CD4-positive, CD25-positive, alpha-beta regulatory T cell (primary cell): ENCODE measurements around the gene UMAD1. TPM values are rescaled to one million over a fixed set of nuclear protein-coding genes. Genes with fewer than 3 reads are reported as not detected.

Experiments
- ATAC-seq, 2 donors: fragments of 150-1000 bp; cut with Tn5 transposase; one replicate each; pipeline ENCODE4 v1.10.0; 2021; ENCODE audit warnings: low read depth in 2 of 2, moderate number of reproducible peaks in 2 of 2, moderate library complexity in 1 of 2
- DNase-seq, 3 donors: peaks; one replicate each; pipeline versions ENCODE4 v3.0.0 to v3.0.0-alpha.2; 2012 to 2022; ENCODE audit warnings: mixed read lengths in 1 of 3
- H3K27ac ChIP-seq: one replicate; pipeline ENCODE4 v1.7.0; 2013; ENCODE audit warnings: mild to moderate bottlenecking, low read length; ENCODE audit not compliant: insufficient read depth, poor library complexity, severe bottlenecking
- H3K27me3 ChIP-seq: one replicate; pipeline ENCODE4 v1.7.0; 2013; ENCODE audit warnings: low read length; ENCODE audit not compliant: control insufficient read depth, insufficient read depth
- H3K36me3 ChIP-seq: one replicate; pipeline ENCODE4 v1.7.0; 2013; ENCODE audit warnings: mild to moderate bottlenecking, low read length, moderate library complexity; ENCODE audit not compliant: control insufficient read depth, insufficient read depth
- H3K4me1 ChIP-seq: 2 replicates; pipeline ENCODE4 v1.7.0; 2013; ENCODE audit warnings: mild to moderate bottlenecking, low read length; ENCODE audit not compliant: insufficient read depth, control insufficient read depth, poor library complexity, severe bottlenecking
- H3K4me3 ChIP-seq: one replicate; pipeline ENCODE4 v1.7.0; 2013; ENCODE audit warnings: low read depth, mild to moderate bottlenecking, low read length, moderate library complexity
- H3K9me3 ChIP-seq, 2 experiments: 1 replicate in 1 of 2; 2 replicates in 1 of 2; pipeline ENCODE4 v1.7.0; 2013; ENCODE audit warnings: low read length in 2 of 2, mild to moderate bottlenecking in 1 of 2, moderate library complexity in 1 of 2; ENCODE audit not compliant: control insufficient read depth in 2 of 2
- H3K27ac Mint-ChIP-seq, 3 donors: one replicate each; pipeline ENCODE4 v1.8.0; 2020 to 2022; ENCODE audit warnings: mild to moderate bottlenecking in 3 of 3, mixed read lengths in 3 of 3, moderate library complexity in 2 of 3
- H3K27me3 Mint-ChIP-seq: one replicate; pipeline ENCODE4 v1.8.0; 2022; ENCODE audit warnings: mild to moderate bottlenecking, mixed read lengths
- H3K36me3 Mint-ChIP-seq: one replicate; pipeline ENCODE4 v1.8.0; 2020; ENCODE audit warnings: mixed read lengths
- H3K4me1 Mint-ChIP-seq, 4 donors: one replicate each; pipeline ENCODE4 v1.8.0; 2020 to 2022; ENCODE audit warnings: mixed read lengths in 4 of 4, mild to moderate bottlenecking in 1 of 4
- H3K4me3 Mint-ChIP-seq, 4 donors: one replicate each; pipeline ENCODE4 v1.8.0; 2020 to 2022; ENCODE audit warnings: mild to moderate bottlenecking in 4 of 4, mixed read lengths in 4 of 4, moderate library complexity in 3 of 4
- H3K9me3 Mint-ChIP-seq, 7 donors: one replicate each; pipeline ENCODE4 v1.8.0; 2020 to 2022; ENCODE audit warnings: mixed read lengths in 7 of 7, mild to moderate bottlenecking in 3 of 7, moderate library complexity in 2 of 7
- polyA plus RNA-seq, 4 donors: library from polyadenylated mRNA; unstranded; fragments of 300-500 nt; fragmentation: Illumina TruSeq; gene quantifications; one replicate each; pipeline ENCODE4 v1.2.3, GENCODE V29; 2021
- total RNA-seq: library from RNA; stranded (reverse); gene quantifications from one replicate; pipeline ENCODE4 v1.2.3, GENCODE V29; 2022

UMAD1 gene
- total and polyA plus RNA-seq, 5 donors from 2014 or later = 21.5 to 37.3 (median 31.9) TPM

- no peaks in the 10 kb centered on the region for H3K4me1 ChIP-seq
- no peaks in the 10 kb centered on the region for H3K27me3 Mint-ChIP-seq
- DNase-seq (no peak), ATAC-seq (no peak)
- no peaks in the 10 kb centered on the region for H3K27me3 ChIP-seq
- H3K27ac ChIP-seq = no peak overlapping the region
- H3K4me3 ChIP-seq = no peak overlapping the region
- H3K9me3 ChIP-seq = peaks cover 4 to 17% of the 10 kb centered on the region in 2 experiments
- no peak overlapping the region for H3K27ac Mint-ChIP-seq
- H3K36me3 Mint-ChIP-seq = peaks cover 21% of the 10 kb centered on the region
- peaks cover 0 to 7% (median 3%) of the 10 kb centered on the region in 4 donors for H3K4me1 Mint-ChIP-seq
- H3K9me3 Mint-ChIP-seq = peaks cover 0 to 14% (median 11%) of the 10 kb centered on the region in 7 donors
- H3K36me3 ChIP-seq = no peaks in the 10 kb centered on the region
- no peak overlapping the region for H3K4me3 Mint-ChIP-seq
These were observed 218.0 kb downstream of the UMAD1 start for GRCh38 chr7:7858559-7858958.

GRCh38 chr7:7859411-7859810 lies 218.9 kb downstream of the UMAD1 start:
- Histone ChIP-seq H3K4me1 (no peaks in the 10 kb centered on the region), H3K36me3 (no peaks in the 10 kb centered on the region), H3K9me3 (peaks cover 4 to 15% of the 10 kb centered on the region in 2 experiments), H3K27ac (no peak overlapping the region), H3K4me3 (no peak overlapping the region), H3K27me3 (no peaks in the 10 kb centered on the region)
- H3K4me3 Mint-ChIP-seq = no peak overlapping the region
- no peaks in the 10 kb centered on the region for H3K27me3 Mint-ChIP-seq
- H3K4me1 Mint-ChIP-seq = peaks cover 0 to 7% (median 3%) of the 10 kb centered on the region in 4 donors
- DNase-seq (no peak), ATAC-seq (no peak)
- peaks cover 19% of the 10 kb centered on the region for H3K36me3 Mint-ChIP-seq
- no peak overlapping the region for H3K27ac Mint-ChIP-seq
- peaks cover 0 to 11% (median 9%) of the 10 kb centered on the region in 7 donors for H3K9me3 Mint-ChIP-seq

GRCh38 chr7:7861211-7861633 lies 220.7 kb downstream of the UMAD1 start:
- H3K27me3 Mint-ChIP-seq = no peaks in the 10 kb centered on the region
- no peaks in the 10 kb centered on the region for H3K4me1 ChIP-seq
- H3K4me1 Mint-ChIP-seq = peaks cover 0 to 5% (median 3%) of the 10 kb centered on the region in 4 donors
- peaks cover 0 to 4% (median 0%) of the 10 kb centered on the region in 7 donors for H3K9me3 Mint-ChIP-seq
- no peaks in the 10 kb centered on the region for H3K27me3 ChIP-seq
- no peaks in the 10 kb centered on the region for H3K36me3 ChIP-seq
- no peak overlapping the region for H3K4me3 ChIP-seq
- no peak overlapping the region for H3K4me3 Mint-ChIP-seq
- DNase-seq (no peak), ATAC-seq (no peak)
- no peak overlapping the region for H3K27ac Mint-ChIP-seq
- H3K27ac ChIP-seq = no peak overlapping the region
- H3K36me3 Mint-ChIP-seq = peaks cover 12% of the 10 kb centered on the region
- H3K9me3 ChIP-seq = no peaks in the 10 kb centered on the region

- ATAC-seq = no peak
- H3K4me1 Mint-ChIP-seq = peaks cover 0 to 5% (median 3%) of the 10 kb centered on the region in 4 donors
- H3K4me3 ChIP-seq = no peak overlapping the region
- H3K27me3 ChIP-seq = no peaks in the 10 kb centered on the region
- peaks cover 0 to 4% (median 0%) of the 10 kb centered on the region in 7 donors for H3K9me3 Mint-ChIP-seq
- DNase-seq = no peak
- H3K27ac ChIP-seq = no peak overlapping the region
- no peak overlapping the region for H3K4me3 Mint-ChIP-seq
- H3K27me3 Mint-ChIP-seq = no peaks in the 10 kb centered on the region
- H3K4me1 ChIP-seq = no peaks in the 10 kb centered on the region
- no peaks in the 10 kb centered on the region for H3K9me3 ChIP-seq
- H3K36me3 ChIP-seq = no peaks in the 10 kb centered on the region
- H3K27ac Mint-ChIP-seq = no peak overlapping the region
- peaks cover 7% of the 10 kb centered on the region for H3K36me3 Mint-ChIP-seq
These were observed 221.8 kb downstream of the UMAD1 start for GRCh38 chr7:7862393-7862792.

- DNase-seq (no peak), ATAC-seq (no peak)
- H3K36me3 ChIP-seq = peaks cover 3% of the 10 kb centered on the region
- no peaks in the 10 kb centered on the region for H3K27me3 Mint-ChIP-seq
- no peaks in the 10 kb centered on the region for H3K36me3 Mint-ChIP-seq
- H3K9me3 Mint-ChIP-seq = no peaks in the 10 kb centered on the region
- H3K27ac ChIP-seq = no peak overlapping the region
- no peaks in the 10 kb centered on the region for H3K4me1 ChIP-seq
- no peak overlapping the region for H3K4me3 Mint-ChIP-seq
- no peaks in the 10 kb centered on the region for H3K4me1 Mint-ChIP-seq
- no peaks in the 10 kb centered on the region for H3K27me3 ChIP-seq
- no peak overlapping the region for H3K4me3 ChIP-seq
- no peaks in the 10 kb centered on the region for H3K9me3 ChIP-seq
- H3K27ac Mint-ChIP-seq = no peak overlapping the region
These were observed 227.5 kb downstream of the UMAD1 start for GRCh38 chr7:7867846-7868571.

- no peak overlapping the region for H3K27ac Mint-ChIP-seq
- DNase-seq (no peak), ATAC-seq (no peak)
- no peaks in the 10 kb centered on the region for H3K9me3 ChIP-seq
- H3K36me3 ChIP-seq = peaks cover 3% of the 10 kb centered on the region
- no peaks in the 10 kb centered on the region for H3K4me1 Mint-ChIP-seq
- no peak overlapping the region for H3K27ac ChIP-seq
- H3K9me3 Mint-ChIP-seq = no peaks in the 10 kb centered on the region
- peaks cover under 1% of the 10 kb centered on the region for H3K36me3 Mint-ChIP-seq
- no peaks in the 10 kb centered on the region for H3K4me1 ChIP-seq
- H3K4me3 Mint-ChIP-seq = no peak overlapping the region
- no peaks in the 10 kb centered on the region for H3K27me3 Mint-ChIP-seq
- H3K4me3 ChIP-seq = no peak overlapping the region
- H3K27me3 ChIP-seq = no peaks in the 10 kb centered on the region
These were observed 228.0 kb downstream of the UMAD1 start for GRCh38 chr7:7868572-7868899.

- Mint-ChIP-seq H3K4me1 (no peaks in the 10 kb centered on the region), H3K27ac (no peak overlapping the region), H3K27me3 (no peaks in the 10 kb centered on the region), H3K36me3 (peaks cover 5% of the 10 kb centered on the region), H3K9me3 (peaks cover 0 to 2% (median 0%) of the 10 kb centered on the region in 7 donors), H3K4me3 (no peak overlapping the region)
- Histone ChIP-seq H3K36me3 (peaks cover 3% of the 10 kb centered on the region), H3K27ac (no peak overlapping the region), H3K4me1 (no peaks in the 10 kb centered on the region), H3K4me3 (no peak overlapping the region), H3K9me3 (no peaks in the 10 kb centered on the region), H3K27me3 (no peaks in the 10 kb centered on the region)
- no peak for ATAC-seq
- DNase-seq = no peak
These were observed 228.5 kb downstream of the UMAD1 start for GRCh38 chr7:7869036-7869435.

GRCh38 chr7:7869651-7870050 lies 229.1 kb downstream of the UMAD1 start:
- H3K4me3 ChIP-seq = no peak overlapping the region
- peaks cover 0 to 2% (median 0%) of the 10 kb centered on the region in 7 donors for H3K9me3 Mint-ChIP-seq
- no peaks in the 10 kb centered on the region for H3K4me1 ChIP-seq
- no peaks in the 10 kb centered on the region for H3K27me3 ChIP-seq
- H3K9me3 ChIP-seq = no peaks in the 10 kb centered on the region
- H3K4me1 Mint-ChIP-seq = no peaks in the 10 kb centered on the region
- H3K36me3 Mint-ChIP-seq = peaks cover 8% of the 10 kb centered on the region
- no peak overlapping the region for H3K27ac Mint-ChIP-seq
- ATAC-seq (no peak), DNase-seq (no peak)
- H3K36me3 ChIP-seq = peaks cover 3% of the 10 kb centered on the region
- H3K4me3 Mint-ChIP-seq = no peak overlapping the region
- H3K27ac ChIP-seq = no peak overlapping the region
- H3K27me3 Mint-ChIP-seq = no peaks in the 10 kb centered on the region
